Measurements from ENCODE around the gene CMTM5.

Gene CMTM5

GRCh38 chr14:23356662-23357061, 20.2 kb upstream of the CMTM5 start:
- DNase-seq (no peak), ATAC-seq (ENCODE audit: insufficient read depth, low read depth) (no peak)
- no peak overlapping the region for H2AFZ ChIP-seq (ENCODE audit: low read depth, low read length)
- no peak for TF ChIP-seq EZH2 (IDR thresholded peaks at IDR 0.05; ENCODE audit: borderline replicate concordance, low read depth, low read length, severe bottlenecking)
- TF ChIP-seq CTCF (IDR thresholded peaks at IDR 0.05; ENCODE audit: borderline replicate concordance, extremely low read depth, low read length, poor library complexity, severe bottlenecking) = no peak
- no peak overlapping the region for H3K9ac ChIP-seq (ENCODE audit: low read depth, low read length)
- H3K4me1 ChIP-seq (ENCODE audit: insufficient read depth, low read length) = no peaks in the 10 kb centered on the region
- H3K36me3 ChIP-seq (ENCODE audit: insufficient read depth, low read length) = no peaks in the 10 kb centered on the region
- H4K20me1 ChIP-seq (ENCODE audit: insufficient read depth, low read length) = 0 out of 2 replicates have a peak, but pooled peaks cover 3% of the 10 kb centered on the region
- peaks cover 54% of the 10 kb centered on the region for H3K27me3 ChIP-seq (ENCODE audit: insufficient read depth, low read length, poor library complexity)
- no peaks in the 10 kb centered on the region for H3K9me3 ChIP-seq (ENCODE audit: insufficient read depth, low read length, severe bottlenecking)
- H3K4me2 ChIP-seq (ENCODE audit: insufficient read depth, low read length) = no peak overlapping the region
- H3K27ac ChIP-seq (ENCODE audit: low read length) = no peak overlapping the region
- no peak overlapping the region for H3K4me3 ChIP-seq (ENCODE audit: low read depth in 1 of 2, low read length in 2 of 2)
- no peaks in the 10 kb centered on the region for H3K79me2 ChIP-seq (ENCODE audit: insufficient read depth, low read length)

GRCh38 chr14:23357261-23357660, 19.6 kb upstream of the CMTM5 start:
- no peaks in the 10 kb centered on the region for H3K4me1 ChIP-seq (ENCODE audit: insufficient read depth, low read length)
- 0 out of 2 replicates have a peak, but pooled peaks cover 3% of the 10 kb centered on the region for H4K20me1 ChIP-seq (ENCODE audit: insufficient read depth, low read length)
- no peak overlapping the region for H3K4me2 ChIP-seq (ENCODE audit: insufficient read depth, low read length)
- H2AFZ ChIP-seq (ENCODE audit: low read depth, low read length) = no peak overlapping the region
- no peak for ATAC-seq (ENCODE audit: insufficient read depth, low read depth)
- no peak overlapping the region for H3K4me3 ChIP-seq (ENCODE audit: low read depth in 1 of 2, low read length in 2 of 2)
- H3K27me3 ChIP-seq (ENCODE audit: insufficient read depth, low read length, poor library complexity) = peaks cover 48% of the 10 kb centered on the region
- no peak for DNase-seq
- no peak overlapping the region for H3K9ac ChIP-seq (ENCODE audit: low read depth, low read length)
- no peaks in the 10 kb centered on the region for H3K36me3 ChIP-seq (ENCODE audit: insufficient read depth, low read length)
- no peaks in the 10 kb centered on the region for H3K79me2 ChIP-seq (ENCODE audit: insufficient read depth, low read length)
- H3K9me3 ChIP-seq (ENCODE audit: insufficient read depth, low read length, severe bottlenecking) = no peaks in the 10 kb centered on the region
- TF ChIP-seq EZH2 (IDR thresholded peaks at IDR 0.05; ENCODE audit: borderline replicate concordance, low read depth, low read length, severe bottlenecking) (no peak), CTCF (IDR thresholded peaks at IDR 0.05; ENCODE audit: borderline replicate concordance, extremely low read depth, low read length, poor library complexity, severe bottlenecking) (no peak)
- H3K27ac ChIP-seq (ENCODE audit: low read length) = no peak overlapping the region

GRCh38 chr14:23358042-23358441, 18.8 kb upstream of the CMTM5 start:
- Histone ChIP-seq H2AFZ (ENCODE audit: low read depth, low read length) (no peak overlapping the region), H3K4me1 (ENCODE audit: insufficient read depth, low read length) (no peaks in the 10 kb centered on the region), H3K36me3 (ENCODE audit: insufficient read depth, low read length) (no peaks in the 10 kb centered on the region), H3K9ac (ENCODE audit: low read depth, low read length) (no peak overlapping the region), H3K27ac (ENCODE audit: low read length) (no peak overlapping the region), H3K79me2 (ENCODE audit: insufficient read depth, low read length) (no peaks in the 10 kb centered on the region), H4K20me1 (ENCODE audit: insufficient read depth, low read length) (0 out of 2 replicates have a peak, but pooled peaks cover 3% of the 10 kb centered on the region), H3K4me2 (ENCODE audit: insufficient read depth, low read length) (no peak overlapping the region), H3K27me3 (ENCODE audit: insufficient read depth, low read length, poor library complexity) (peaks cover 40% of the 10 kb centered on the region), H3K4me3 (ENCODE audit: low read depth in 1 of 2, low read length in 2 of 2) (no peak overlapping the region), H3K9me3 (ENCODE audit: insufficient read depth, low read length, severe bottlenecking) (no peaks in the 10 kb centered on the region)
- TF ChIP-seq CTCF (IDR thresholded peaks at IDR 0.05; ENCODE audit: borderline replicate concordance, extremely low read depth, low read length, poor library complexity, severe bottlenecking) = no peak
- TF ChIP-seq EZH2 (IDR thresholded peaks at IDR 0.05; ENCODE audit: borderline replicate concordance, low read depth, low read length, severe bottlenecking) = no peak
- DNase-seq (no peak), ATAC-seq (ENCODE audit: insufficient read depth, low read depth) (no peak)

All from DND-41 (cell line).